ENCODE results near the gene DDX31.
A peak's percentile ranks its signal among the peaks of the same experiment; 100 is the strongest.
"Not testable (repeated sequence)": the region's sequence is repeated elsewhere in the genome, so short reads cannot be mapped to it uniquely, and the experiment has no call there.

The DDX31 gene

GRCh38 chr9:132669698-132670456 is at the start of gene DDX31:
DDX31 (minus strand) TSS chr9:132669983; CDS start chr9:132669934, 49 bp downstream.
- peak; percentile 43 for DNase-seq

DNA sequence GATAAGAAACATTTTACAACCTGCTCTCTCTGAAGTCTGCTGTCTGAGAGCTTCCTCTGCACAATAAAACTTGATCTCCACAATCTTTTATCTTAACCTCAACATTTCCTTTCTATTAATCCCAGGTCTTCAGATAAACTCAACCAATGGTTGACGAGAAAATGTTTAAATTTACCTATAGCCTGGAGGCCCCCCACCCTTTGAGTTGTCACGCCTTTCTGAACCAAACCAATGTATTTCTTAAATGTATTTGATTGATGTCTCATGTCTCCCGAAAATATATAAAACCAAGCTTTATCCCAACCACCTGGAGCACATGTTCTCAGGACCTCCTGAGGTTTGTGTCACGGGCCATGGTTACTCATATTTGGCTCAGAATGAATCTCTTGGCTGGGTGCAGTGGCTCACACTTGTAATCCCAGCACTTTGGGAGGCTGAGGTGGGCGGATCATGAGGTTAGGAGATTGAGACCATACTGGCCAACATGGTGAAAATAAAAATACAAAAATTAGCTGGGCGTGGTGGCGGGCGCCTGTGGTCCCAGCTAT is 48.7 kb upstream of the DDX31 start:
- not testable (repeated sequence) for DNase-seq

- no peak for DNase-seq
Observed at GRCh38 chr9:132717326-132717945, 47.7 kb upstream of the DDX31 start.

GRCh38 chr9:132716007-132716406 is 46.2 kb upstream of the DDX31 start:
- no peak for DNase-seq

DNA sequence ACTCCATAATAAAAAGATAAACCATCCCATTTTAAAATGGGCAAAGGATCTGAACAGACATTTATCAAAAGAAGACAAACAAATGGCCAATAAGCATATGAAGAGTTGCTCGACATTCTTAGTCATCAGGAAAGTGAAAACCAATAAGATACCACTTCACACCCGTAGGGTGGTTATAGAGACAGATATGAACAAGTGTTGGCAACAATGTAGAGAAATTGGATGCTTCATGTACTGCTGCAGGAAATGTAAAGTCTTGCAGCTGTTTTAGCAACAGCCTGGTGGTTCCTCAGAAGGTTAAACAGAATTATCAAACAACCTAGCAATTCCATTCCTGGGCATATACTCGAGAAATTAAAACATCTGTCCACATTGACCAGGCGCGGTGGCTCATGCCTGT is 43.0 kb upstream of the DDX31 start:
- DNase-seq = no peak

GRCh38 chr9:132711846-132712245 is 42.1 kb upstream of the DDX31 start:
- no peak for DNase-seq

- not testable (repeated sequence) for DNase-seq
Observed at GRCh38 chr9:132711152-132711551, 41.4 kb upstream of the DDX31 start.

GRCh38 chr9:132710333-132710732 is 40.5 kb upstream of the DDX31 start:
- no peak for DNase-seq

DNA sequence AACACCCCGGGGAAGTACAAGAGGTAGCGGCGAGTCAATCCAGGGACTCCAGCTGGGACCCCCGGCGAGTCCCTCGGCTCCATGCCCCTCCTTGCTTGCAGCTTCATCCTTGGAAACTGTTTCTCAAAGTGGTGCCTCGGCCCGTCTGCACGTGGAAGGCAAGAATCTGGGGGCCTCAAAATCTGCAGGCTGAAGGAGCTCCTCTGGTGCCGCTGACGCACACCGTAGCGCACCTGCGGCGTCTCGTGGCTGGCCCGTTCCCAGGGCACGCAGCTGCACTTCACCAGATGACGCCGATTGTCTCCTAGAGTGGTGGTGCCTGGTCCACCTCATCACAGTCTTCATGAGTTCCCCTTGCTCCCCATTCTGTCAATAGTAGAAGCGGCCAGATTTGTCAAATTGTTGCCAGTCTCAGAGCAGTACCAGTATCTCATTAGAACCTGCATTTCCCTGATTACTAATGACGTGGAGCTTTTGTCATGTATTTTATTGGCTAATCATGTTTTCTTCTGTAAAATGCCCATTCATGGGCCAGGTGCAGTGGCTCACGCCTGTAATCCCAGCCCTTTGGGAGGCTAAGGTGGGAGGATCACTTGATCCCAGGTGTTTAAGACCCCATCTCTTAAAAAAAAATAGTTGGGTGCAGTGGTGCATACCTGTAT is 39.1 kb upstream of the DDX31 start:
- no peak for DNase-seq

GRCh38 chr9:132708239-132708638 is 38.5 kb upstream of the DDX31 start:
- DNase-seq = no peak

- DNase-seq = no peak
Observed at GRCh38 chr9:132703336-132703735, 33.6 kb upstream of the DDX31 start.

- DNase-seq = no peak
Observed at GRCh38 chr9:132702254-132702653, 32.5 kb upstream of the DDX31 start.

DNA sequence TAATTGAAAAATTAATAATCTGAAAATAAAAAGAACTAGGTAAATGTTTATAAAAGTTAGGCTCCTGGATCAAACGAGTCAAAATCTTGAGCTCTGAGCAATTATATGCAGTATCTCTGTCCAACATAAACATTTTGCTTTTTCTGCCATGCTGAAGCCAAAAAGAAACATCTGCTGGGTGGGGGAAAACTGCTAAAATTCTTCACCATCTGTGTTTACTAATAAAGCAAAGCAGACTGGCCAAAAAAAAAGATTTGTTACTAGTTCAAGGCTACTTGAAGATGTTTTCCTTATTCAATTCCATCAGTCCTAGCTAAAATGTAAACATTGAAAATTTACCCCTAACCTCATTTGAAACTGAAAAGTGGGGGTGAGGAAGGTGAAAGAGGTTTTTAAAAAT is 30.2 kb upstream of the DDX31 start:
- no peak for DNase-seq

GRCh38 chr9:132698989-132699388 is 29.2 kb upstream of the DDX31 start:
- DNase-seq = no peak

DNA sequence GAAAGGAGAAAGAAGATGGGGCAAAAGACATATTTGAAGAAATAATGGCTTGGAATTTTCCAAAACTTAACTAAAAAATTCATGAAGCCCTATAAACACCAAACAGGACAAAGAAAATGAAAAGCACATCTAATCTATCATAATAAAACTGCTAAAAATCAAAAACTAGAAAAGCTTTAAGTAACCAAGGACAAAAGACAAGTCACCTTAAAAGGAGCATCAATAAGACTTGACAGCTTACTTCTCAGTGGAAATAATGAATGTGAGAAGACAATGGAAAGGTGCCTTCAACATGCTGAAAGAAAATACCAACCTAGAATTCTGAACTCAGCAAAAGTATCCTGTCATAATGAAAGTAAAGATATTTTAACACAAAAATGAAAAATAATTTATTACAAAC is 27.4 kb upstream of the DDX31 start:
- no peak for DNase-seq

GRCh38 chr9:132694144-132694543 is 24.4 kb upstream of the DDX31 start:
- no peak for DNase-seq

- DNase-seq = no peak
Observed at GRCh38 chr9:132690696-132691095, 20.9 kb upstream of the DDX31 start.

GRCh38 chr9:132683873-132684272 is 14.1 kb upstream of the DDX31 start:
- DNase-seq = no peak

GRCh38 chr9:132681561-132681960 is 11.8 kb upstream of the DDX31 start:
- DNase-seq = no peak

- no peak for DNase-seq
Observed at GRCh38 chr9:132679946-132680625, 10.3 kb upstream of the DDX31 start.

- DNase-seq = no peak
Observed at GRCh38 chr9:132677976-132678375, 8.2 kb upstream of the DDX31 start.

DNA sequence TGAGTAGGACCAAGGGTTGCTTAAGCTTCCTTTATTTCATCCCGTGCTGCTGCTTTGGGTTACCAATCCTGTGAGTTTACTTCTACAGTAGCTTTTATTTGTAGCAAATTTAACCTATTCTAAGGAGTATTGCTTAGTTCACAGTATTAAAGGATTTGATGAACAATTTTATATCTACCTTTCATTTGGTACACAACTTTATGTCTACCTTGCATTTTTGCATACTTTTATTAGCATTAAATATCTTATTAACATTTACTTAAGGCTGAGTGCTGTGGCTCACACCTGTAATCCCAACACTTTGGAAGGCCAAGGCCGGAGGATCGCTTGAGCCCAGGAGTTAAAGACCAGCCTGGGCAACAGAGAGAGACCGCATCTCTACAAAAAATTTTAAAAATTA is 4.7 kb upstream of the DDX31 start:
- no peak for DNase-seq

- peak; percentile 38 for DNase-seq
Observed at GRCh38 chr9:132673355-132673754, 3.6 kb upstream of the DDX31 start.

DNA sequence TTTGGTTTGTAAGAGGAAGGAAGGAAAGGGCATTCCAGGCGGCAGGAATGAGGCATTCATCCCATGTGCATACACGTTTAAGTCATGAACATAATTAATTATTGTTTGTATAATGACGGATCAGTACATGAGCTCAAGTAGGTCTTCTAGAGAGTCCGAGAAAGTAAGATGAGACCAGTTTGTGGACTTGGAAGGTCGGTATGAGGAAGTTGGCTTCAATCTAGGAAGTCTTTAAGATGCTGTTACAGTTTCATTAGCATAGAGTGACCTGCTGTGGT is 2.6 kb upstream of the DDX31 start:
- peak; percentile 39 for DNase-seq

All from kidney glomerular epithelial cell (primary cell).